Measurements from ENCODE around the gene STEAP1B. TPM values are rescaled to one million over a fixed set of nuclear protein-coding genes. Genes with fewer than 3 reads are reported as not detected.

The STEAP1B gene
- total RNA-seq, 2 donors from 2014 or later: 0.73 to 0.75 TPM

- no peaks in the 10 kb centered on the region for H3K9me3 ChIP-seq (ENCODE audit: control insufficient read depth, low read length, poor library complexity, severe bottlenecking)
- H3K36me3 Mint-ChIP-seq (ENCODE audit: low read depth): no peaks in the 10 kb centered on the region
- H3K27me3 Mint-ChIP-seq: peaks cover 20% of the 10 kb centered on the region
- H3K4me3 Mint-ChIP-seq: no peak overlapping the region
- ATAC-seq (no peak), DNase-seq (no peak)
- H3K27ac Mint-ChIP-seq: no peak overlapping the region
- no peaks in the 10 kb centered on the region for H3K4me1 Mint-ChIP-seq
Observed at GRCh38 chr7:22390516-22390915, 109.5 kb downstream of the STEAP1B start.

DNA sequence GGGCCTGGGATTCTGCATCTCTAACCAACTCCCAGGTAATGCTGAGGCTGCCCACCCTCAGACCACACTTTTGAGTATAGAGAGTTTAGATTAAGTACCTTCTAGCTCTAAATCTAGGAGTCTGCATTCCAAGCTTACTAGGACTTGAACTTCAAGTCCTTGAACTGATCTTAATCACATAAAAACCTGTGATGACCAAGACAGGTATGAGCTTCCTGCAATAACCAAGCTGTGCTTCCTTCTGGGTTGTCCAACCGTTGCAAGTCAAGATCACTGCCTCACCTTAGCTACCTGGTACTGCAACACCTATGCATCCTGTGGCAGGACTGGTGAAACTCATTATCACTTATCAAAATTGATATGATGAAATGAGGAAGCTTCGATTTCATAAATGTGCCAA, 110.1 kb downstream of the STEAP1B start:
- no peak for DNase-seq
- ATAC-seq: no peak
- Mint-ChIP-seq H3K4me1 (no peaks in the 10 kb centered on the region), H3K36me3 (ENCODE audit: low read depth) (no peaks in the 10 kb centered on the region), H3K27me3 (peaks cover 26% of the 10 kb centered on the region), H3K27ac (no peak overlapping the region), H3K4me3 (no peak overlapping the region)
- no peaks in the 10 kb centered on the region for H3K9me3 ChIP-seq (ENCODE audit: control insufficient read depth, low read length, poor library complexity, severe bottlenecking)

- no peak overlapping the region for H3K27ac Mint-ChIP-seq
- DNase-seq: no peak
- peaks cover 40% of the 10 kb centered on the region for H3K27me3 Mint-ChIP-seq
- no peaks in the 10 kb centered on the region for H3K4me1 Mint-ChIP-seq
- ATAC-seq: no peak
- no peaks in the 10 kb centered on the region for H3K9me3 ChIP-seq (ENCODE audit: control insufficient read depth, low read length, poor library complexity, severe bottlenecking)
- no peaks in the 10 kb centered on the region for H3K36me3 Mint-ChIP-seq (ENCODE audit: low read depth)
- no peak overlapping the region for H3K4me3 Mint-ChIP-seq
Observed at GRCh38 chr7:22387583-22387982, 112.4 kb downstream of the STEAP1B start.

DNA sequence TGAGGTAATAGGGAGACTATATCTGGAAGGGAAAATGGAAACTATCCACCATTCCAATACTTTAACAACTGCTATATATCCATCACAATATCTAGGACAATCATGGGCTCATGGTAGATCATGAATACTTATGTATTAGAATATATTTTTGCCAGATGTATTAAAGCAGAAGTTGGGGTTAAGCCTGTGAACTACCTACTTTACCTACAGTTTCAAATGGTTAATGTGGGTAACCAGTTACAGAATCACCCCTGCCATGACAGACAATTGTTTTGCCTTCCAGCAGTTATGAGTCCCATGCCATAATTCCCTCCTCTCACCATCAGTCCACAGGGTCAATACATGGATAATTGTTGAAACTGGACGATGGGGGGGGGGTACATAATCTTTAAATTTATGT, 113.1 kb downstream of the STEAP1B start:
- Mint-ChIP-seq H3K4me3 (no peak overlapping the region), H3K4me1 (no peaks in the 10 kb centered on the region), H3K27ac (no peak overlapping the region), H3K36me3 (ENCODE audit: low read depth) (no peaks in the 10 kb centered on the region), H3K27me3 (peaks cover 40% of the 10 kb centered on the region)
- no peak for DNase-seq
- ATAC-seq: no peak
- no peaks in the 10 kb centered on the region for H3K9me3 ChIP-seq (ENCODE audit: control insufficient read depth, low read length, poor library complexity, severe bottlenecking)

GRCh38 chr7:22386206-22386858, 113.7 kb downstream of the STEAP1B start:
- Mint-ChIP-seq H3K4me3 (no peak overlapping the region), H3K27me3 (peaks cover 44% of the 10 kb centered on the region), H3K36me3 (ENCODE audit: low read depth) (no peaks in the 10 kb centered on the region), H3K4me1 (no peaks in the 10 kb centered on the region), H3K27ac (no peak overlapping the region)
- no peaks in the 10 kb centered on the region for H3K9me3 ChIP-seq (ENCODE audit: control insufficient read depth, low read length, poor library complexity, severe bottlenecking)
- no peak for ATAC-seq
- no peak for DNase-seq

DNA sequence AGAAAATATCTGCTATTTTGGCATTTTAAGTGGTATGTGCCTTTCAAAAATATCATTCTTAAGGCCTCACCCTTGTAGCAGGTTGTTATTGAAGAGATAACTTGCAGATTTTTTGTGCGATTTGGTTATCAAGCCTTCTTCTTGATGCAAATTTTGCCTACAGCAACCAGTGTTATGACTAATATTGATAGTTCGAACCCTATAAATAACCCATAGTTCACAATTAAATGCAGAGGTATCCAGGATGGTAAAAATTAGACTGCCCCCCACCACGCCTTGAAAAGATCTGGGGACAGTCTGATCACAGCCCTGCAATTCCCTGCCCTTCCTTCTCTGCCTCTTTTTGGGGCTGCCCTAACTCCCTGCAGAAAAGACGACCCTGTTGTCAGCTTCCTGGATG, 114.7 kb downstream of the STEAP1B start:
- Mint-ChIP-seq H3K4me1 (no peaks in the 10 kb centered on the region), H3K4me3 (no peak overlapping the region), H3K27me3 (peaks cover 53% of the 10 kb centered on the region), H3K27ac (no peak overlapping the region), H3K36me3 (ENCODE audit: low read depth) (no peaks in the 10 kb centered on the region)
- no peak for ATAC-seq
- no peak for DNase-seq
- H3K9me3 ChIP-seq (ENCODE audit: control insufficient read depth, low read length, poor library complexity, severe bottlenecking): no peaks in the 10 kb centered on the region

DNA sequence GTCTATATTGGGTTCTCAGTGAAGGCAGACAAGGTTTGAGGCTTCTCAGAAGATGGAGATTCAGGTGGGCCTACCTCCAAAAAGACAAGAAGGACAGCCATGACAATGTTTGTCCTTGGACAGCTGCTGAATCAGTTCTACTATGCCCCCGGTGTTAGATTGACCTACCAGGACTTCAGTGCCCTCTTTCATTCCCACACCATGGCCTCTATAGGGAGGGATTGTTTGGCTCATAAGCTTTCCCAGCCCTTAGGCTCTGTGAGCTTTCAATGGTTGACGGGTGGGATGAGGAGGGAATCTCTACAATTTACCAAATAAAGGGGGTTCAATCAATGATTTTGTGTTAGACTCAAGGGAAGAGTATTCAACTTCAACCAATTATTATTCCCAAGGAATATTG, 119.7 kb downstream of the STEAP1B start:
- H3K4me3 Mint-ChIP-seq: no peak overlapping the region
- no peaks in the 10 kb centered on the region for H3K9me3 ChIP-seq (ENCODE audit: control insufficient read depth, low read length, poor library complexity, severe bottlenecking)
- H3K27ac Mint-ChIP-seq: no peak overlapping the region
- H3K27me3 Mint-ChIP-seq: peaks cover 38% of the 10 kb centered on the region
- no peak for DNase-seq
- H3K4me1 Mint-ChIP-seq: no peaks in the 10 kb centered on the region
- no peak for ATAC-seq
- no peaks in the 10 kb centered on the region for H3K36me3 Mint-ChIP-seq (ENCODE audit: low read depth)

- Mint-ChIP-seq H3K27ac (no peak overlapping the region), H3K4me1 (no peaks in the 10 kb centered on the region), H3K27me3 (peaks cover 20% of the 10 kb centered on the region), H3K36me3 (ENCODE audit: low read depth) (no peaks in the 10 kb centered on the region), H3K4me3 (no peak overlapping the region)
- ATAC-seq (no peak), DNase-seq (no peak)
- no peaks in the 10 kb centered on the region for H3K9me3 ChIP-seq (ENCODE audit: control insufficient read depth, low read length, poor library complexity, severe bottlenecking)
Observed at GRCh38 chr7:22378199-22378980, 121.6 kb downstream of the STEAP1B start.

DNA sequence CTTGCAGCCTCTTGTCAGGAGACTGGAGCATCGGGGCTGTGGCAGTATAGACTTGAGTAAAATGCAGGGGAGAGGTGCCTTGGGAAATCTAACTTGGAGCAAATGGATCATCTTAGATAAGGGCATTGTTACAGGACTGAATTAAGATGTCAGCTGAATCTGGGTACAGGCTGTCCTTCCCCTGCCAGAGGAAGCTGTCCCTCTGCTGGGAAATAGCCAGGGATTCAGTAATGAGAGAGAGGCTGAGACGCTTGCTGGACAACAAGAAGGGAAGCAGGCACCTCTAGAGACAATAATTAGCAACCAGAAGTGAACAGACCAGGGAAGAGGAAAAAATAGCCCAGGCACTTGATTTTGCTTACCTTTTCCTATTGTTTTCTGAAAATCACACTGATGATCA, 122.3 kb downstream of the STEAP1B start:
- ATAC-seq (no peak), DNase-seq (no peak)
- Mint-ChIP-seq H3K4me3 (no peak overlapping the region), H3K4me1 (no peaks in the 10 kb centered on the region), H3K27me3 (peaks cover 13% of the 10 kb centered on the region), H3K27ac (no peak overlapping the region), H3K36me3 (ENCODE audit: low read depth) (no peaks in the 10 kb centered on the region)
- no peaks in the 10 kb centered on the region for H3K9me3 ChIP-seq (ENCODE audit: control insufficient read depth, low read length, poor library complexity, severe bottlenecking)

DNA sequence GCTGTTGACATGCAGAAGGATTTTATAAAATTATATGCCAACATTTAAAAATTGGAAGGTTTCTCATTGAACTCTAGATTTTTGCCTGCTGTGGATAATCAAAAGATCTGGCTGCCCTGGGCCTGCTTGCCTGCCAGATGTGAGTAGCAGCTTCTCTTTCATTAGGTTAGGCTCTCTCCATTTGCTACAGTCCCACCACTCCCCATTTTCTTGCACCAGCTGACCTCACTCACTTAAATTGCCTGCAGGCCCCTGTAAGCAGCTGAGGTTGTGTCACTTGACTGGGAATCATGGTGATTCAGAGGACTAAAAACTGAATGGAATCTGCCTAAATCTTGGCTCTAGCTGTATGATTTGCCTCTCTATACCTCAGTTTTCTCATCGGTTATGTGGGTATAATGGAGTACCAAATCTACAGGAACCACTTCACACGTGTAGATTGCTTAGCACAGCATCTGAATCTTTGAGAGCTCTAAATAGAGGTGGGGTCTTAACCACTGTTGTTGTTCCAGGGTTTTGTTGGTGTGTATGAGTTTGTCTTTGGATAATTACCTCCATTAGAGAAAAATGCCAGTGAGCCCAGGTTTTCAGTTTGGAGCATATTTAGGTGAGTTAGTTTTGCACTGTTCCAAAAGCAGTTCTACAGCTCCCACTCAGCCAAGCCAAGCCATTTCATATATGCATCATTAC, 124.5 kb downstream of the STEAP1B start:
- H3K4me3 Mint-ChIP-seq: no peak overlapping the region
- H3K4me1 Mint-ChIP-seq: no peaks in the 10 kb centered on the region
- H3K36me3 Mint-ChIP-seq (ENCODE audit: low read depth): no peaks in the 10 kb centered on the region
- DNase-seq (no peak), ATAC-seq (no peak)
- H3K27ac Mint-ChIP-seq: no peak overlapping the region
- H3K27me3 Mint-ChIP-seq: peaks cover 3% of the 10 kb centered on the region
- no peaks in the 10 kb centered on the region for H3K9me3 ChIP-seq (ENCODE audit: control insufficient read depth, low read length, poor library complexity, severe bottlenecking)

- ATAC-seq (no peak), DNase-seq (no peak)
- Mint-ChIP-seq H3K27ac (no peak overlapping the region), H3K27me3 (peaks cover 13% of the 10 kb centered on the region), H3K4me3 (no peak overlapping the region), H3K36me3 (ENCODE audit: low read depth) (no peaks in the 10 kb centered on the region), H3K4me1 (no peaks in the 10 kb centered on the region)
- no peaks in the 10 kb centered on the region for H3K9me3 ChIP-seq (ENCODE audit: control insufficient read depth, low read length, poor library complexity, severe bottlenecking)
Observed at GRCh38 chr7:22373911-22374310, 126.1 kb downstream of the STEAP1B start.

- Mint-ChIP-seq H3K27ac (no peak overlapping the region), H3K27me3 (peaks cover 15% of the 10 kb centered on the region), H3K36me3 (ENCODE audit: low read depth) (no peaks in the 10 kb centered on the region), H3K4me3 (no peak overlapping the region), H3K4me1 (no peaks in the 10 kb centered on the region)
- DNase-seq (no peak), ATAC-seq (no peak)
- no peaks in the 10 kb centered on the region for H3K9me3 ChIP-seq (ENCODE audit: control insufficient read depth, low read length, poor library complexity, severe bottlenecking)
Observed at GRCh38 chr7:22373388-22373787, 126.6 kb downstream of the STEAP1B start.

- Mint-ChIP-seq H3K4me3 (no peak overlapping the region), H3K36me3 (ENCODE audit: low read depth) (no peaks in the 10 kb centered on the region), H3K4me1 (no peaks in the 10 kb centered on the region), H3K27me3 (peaks cover 15% of the 10 kb centered on the region), H3K27ac (no peak overlapping the region)
- DNase-seq (no peak), ATAC-seq (no peak)
- H3K9me3 ChIP-seq (ENCODE audit: control insufficient read depth, low read length, poor library complexity, severe bottlenecking): no peaks in the 10 kb centered on the region
Observed at GRCh38 chr7:22372863-22373262, 127.1 kb downstream of the STEAP1B start.

All from T-helper 17 cell (primary cell).